DND-41 (cell line): ENCODE measurements around the gene NBEA.

ENCODE experiments used
- ATAC-seq: fragments of 200-7000 bp; cut with Tn5 transposase; 3 replicates; pipeline ENCODE4 v1.9.1; 2021; ENCODE audit warnings: low read depth; ENCODE audit not compliant: insufficient read depth
- DNase-seq: peaks from one replicate; pipeline ENCODE4 v3.0.0-alpha.2; 2020
- H2AFZ ChIP-seq: 2 replicates; pipeline ENCODE4 v1.6.0; 2012; ENCODE audit warnings: low read depth, low read length
- H3K27ac ChIP-seq: 2 replicates; pipeline ENCODE4 v1.5.1; 2012; ENCODE audit warnings: low read length, inconsistent platforms
- H3K27me3 ChIP-seq: fragments of 200-600 bp; sonication (generic); 2 replicates; pipeline ENCODE4 v1.6.0; 2012; ENCODE audit warnings: low read length, mild to moderate bottlenecking, inconsistent platforms; ENCODE audit not compliant: insufficient read depth, poor library complexity
- H3K36me3 ChIP-seq: 2 replicates; pipeline ENCODE4 v1.5.1; 2012; ENCODE audit warnings: low read length, inconsistent platforms; ENCODE audit not compliant: insufficient read depth
- H3K4me1 ChIP-seq: 2 replicates; pipeline ENCODE4 v1.5.1; 2012; ENCODE audit warnings: mild to moderate bottlenecking, low read length; ENCODE audit not compliant: insufficient read depth
- H3K4me2 ChIP-seq: 2 replicates; pipeline ENCODE4 v1.6.0; 2012; ENCODE audit warnings: mild to moderate bottlenecking, moderate library complexity, low read length, inconsistent platforms; ENCODE audit not compliant: insufficient read depth
- H3K4me3 ChIP-seq, 2 experiments: fragments of 200-600 bp in 1 of 2; shearing (Covaris generic) in 1 of 2; 2 replicates each; pipeline ENCODE4 v1.5.1; 2012 to 2016; ENCODE audit warnings: inconsistent platforms in 2 of 2, low read length in 2 of 2, mild to moderate bottlenecking in 2 of 2, low read depth in 1 of 2, moderate library complexity in 1 of 2
- H3K79me2 ChIP-seq: 2 replicates; pipeline ENCODE4 v1.6.0; 2012; ENCODE audit warnings: low read length, inconsistent platforms; ENCODE audit not compliant: insufficient read depth
- H3K9ac ChIP-seq: 2 replicates; pipeline ENCODE4 v1.6.0; 2012; ENCODE audit warnings: low read depth, mild to moderate bottlenecking, inconsistent platforms, low read length, moderate library complexity
- H3K9me3 ChIP-seq: 2 replicates; pipeline ENCODE4 v1.5.1; 2012; ENCODE audit warnings: low read length, moderate library complexity, mild to moderate bottlenecking, inconsistent platforms; ENCODE audit not compliant: insufficient read depth, severe bottlenecking
- H4K20me1 ChIP-seq: 2 replicates; pipeline ENCODE4 v1.6.0; 2012; ENCODE audit warnings: low read length; ENCODE audit not compliant: insufficient read depth
- CTCF ChIP-seq: IDR thresholded peaks from 2 replicates; pipeline ENCODE4 v1.5.1; 2012; ENCODE audit warnings: borderline replicate concordance, low read length, moderate library complexity, mild to moderate bottlenecking; ENCODE audit not compliant: poor library complexity, severe bottlenecking; ENCODE audit errors: extremely low read depth
- EZH2 ChIP-seq: IDR thresholded peaks from 3 replicates; pipeline ENCODE4 v1.6.1; 2012; ENCODE audit warnings: borderline replicate concordance, low read depth, mild to moderate bottlenecking, moderate library complexity, low read length, inconsistent platforms; ENCODE audit not compliant: severe bottlenecking

NBEA gene, protein sequence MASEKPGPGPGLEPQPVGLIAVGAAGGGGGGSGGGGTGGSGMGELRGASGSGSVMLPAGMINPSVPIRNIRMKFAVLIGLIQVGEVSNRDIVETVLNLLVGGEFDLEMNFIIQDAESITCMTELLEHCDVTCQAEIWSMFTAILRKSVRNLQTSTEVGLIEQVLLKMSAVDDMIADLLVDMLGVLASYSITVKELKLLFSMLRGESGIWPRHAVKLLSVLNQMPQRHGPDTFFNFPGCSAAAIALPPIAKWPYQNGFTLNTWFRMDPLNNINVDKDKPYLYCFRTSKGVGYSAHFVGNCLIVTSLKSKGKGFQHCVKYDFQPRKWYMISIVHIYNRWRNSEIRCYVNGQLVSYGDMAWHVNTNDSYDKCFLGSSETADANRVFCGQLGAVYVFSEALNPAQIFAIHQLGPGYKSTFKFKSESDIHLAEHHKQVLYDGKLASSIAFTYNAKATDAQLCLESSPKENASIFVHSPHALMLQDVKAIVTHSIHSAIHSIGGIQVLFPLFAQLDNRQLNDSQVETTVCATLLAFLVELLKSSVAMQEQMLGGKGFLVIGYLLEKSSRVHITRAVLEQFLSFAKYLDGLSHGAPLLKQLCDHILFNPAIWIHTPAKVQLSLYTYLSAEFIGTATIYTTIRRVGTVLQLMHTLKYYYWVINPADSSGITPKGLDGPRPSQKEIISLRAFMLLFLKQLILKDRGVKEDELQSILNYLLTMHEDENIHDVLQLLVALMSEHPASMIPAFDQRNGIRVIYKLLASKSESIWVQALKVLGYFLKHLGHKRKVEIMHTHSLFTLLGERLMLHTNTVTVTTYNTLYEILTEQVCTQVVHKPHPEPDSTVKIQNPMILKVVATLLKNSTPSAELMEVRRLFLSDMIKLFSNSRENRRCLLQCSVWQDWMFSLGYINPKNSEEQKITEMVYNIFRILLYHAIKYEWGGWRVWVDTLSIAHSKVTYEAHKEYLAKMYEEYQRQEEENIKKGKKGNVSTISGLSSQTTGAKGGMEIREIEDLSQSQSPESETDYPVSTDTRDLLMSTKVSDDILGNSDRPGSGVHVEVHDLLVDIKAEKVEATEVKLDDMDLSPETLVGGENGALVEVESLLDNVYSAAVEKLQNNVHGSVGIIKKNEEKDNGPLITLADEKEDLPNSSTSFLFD (N-terminal part only)

GRCh38 chr13:34941835-34942731, at the start of gene NBEA:
TSS of gene NBEA (plus strand) at chr13:34942270. CDS start at chr13:34942821, 551 bp downstream.
- H3K36me3 ChIP-seq: no peaks in the 10 kb centered on the region; the same call in 1 of the 2 replicates
- peak; percentile 85 for ATAC-seq
- H3K27ac ChIP-seq: no peak within 1 kb of the TSS; the same call in 1 of the 2 replicates
- TF ChIP-seq EZH2 (peak; percentile 46), CTCF (no peak)
- H3K27me3 ChIP-seq: peaks cover 5% of the 10 kb centered on the region
- H4K20me1 ChIP-seq: no peaks in the 10 kb centered on the region; the same call in 1 of the 2 replicates
- H3K4me3 ChIP-seq: peak within 1 kb of the TSS; percentile 68 to 95
- peak; percentile 82 for DNase-seq
- H3K79me2 ChIP-seq: no peaks in the 10 kb centered on the region
- H3K9ac ChIP-seq: peak within 1 kb of the TSS; percentile 71
- peak within 1 kb of the TSS; percentile 98 for H2AFZ ChIP-seq
- no peaks in the 10 kb centered on the region for H3K9me3 ChIP-seq
- peaks cover 34% of the 10 kb centered on the region for H3K4me1 ChIP-seq
- peak within 1 kb of the TSS; percentile 93 for H3K4me2 ChIP-seq

DNA sequence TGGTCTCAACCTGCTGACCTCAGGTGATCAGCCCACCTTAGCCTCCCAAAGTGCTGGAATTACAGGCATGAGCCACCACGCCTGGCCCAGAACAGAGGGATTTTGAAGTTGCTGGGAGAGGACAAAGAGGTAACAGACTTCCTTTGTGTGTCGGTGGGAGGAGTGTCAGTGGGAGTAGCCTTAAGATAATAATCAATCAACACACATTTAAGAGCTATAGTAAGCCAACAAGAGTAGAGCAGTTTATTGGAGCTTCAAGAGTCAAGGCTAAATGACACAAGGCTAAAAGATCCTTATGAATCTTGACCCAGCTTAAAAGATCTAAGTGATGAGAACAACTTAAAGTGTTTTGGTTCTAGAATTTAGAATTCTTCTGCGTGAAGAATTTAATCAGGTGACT, 47.3 kb upstream of the NBEA start:
- Histone ChIP-seq H3K9me3 (no peaks in the 10 kb centered on the region), H3K79me2 (no peaks in the 10 kb centered on the region), H3K27ac (no peak overlapping the region), H3K4me3 (no peak overlapping the region), H3K27me3 (no peaks in the 10 kb centered on the region), H3K9ac (no peak overlapping the region), H3K4me2 (no peak overlapping the region), H3K36me3 (no peaks in the 10 kb centered on the region), H4K20me1 (no peaks in the 10 kb centered on the region), H2AFZ (no peak overlapping the region), H3K4me1 (no peaks in the 10 kb centered on the region)
- no peak for DNase-seq
- no peak for ATAC-seq
- no peak for TF ChIP-seq EZH2
- TF ChIP-seq CTCF: no peak

- Histone ChIP-seq H3K79me2 (no peaks in the 10 kb centered on the region), H3K27ac (no peak overlapping the region), H3K9me3 (no peaks in the 10 kb centered on the region), H4K20me1 (no peaks in the 10 kb centered on the region), H3K9ac (no peak overlapping the region), H3K27me3 (peaks cover 2% of the 10 kb centered on the region), H3K4me2 (no peak overlapping the region), H3K4me1 (no peaks in the 10 kb centered on the region), H3K36me3 (no peaks in the 10 kb centered on the region), H2AFZ (no peak overlapping the region), H3K4me3 (no peak overlapping the region)
- ATAC-seq (no peak), DNase-seq (no peak)
- no peak for TF ChIP-seq EZH2
- TF ChIP-seq CTCF: no peak
Measured at GRCh38 chr13:34897220-34897619, 44.9 kb upstream of the NBEA start.
